ENCODE measurements around the gene MAGEA2B. TPM values are rescaled to one million over a fixed set of nuclear protein-coding genes. Genes with fewer than 3 reads are reported as not detected.
"Not testable (repeated sequence)": the region's sequence is repeated elsewhere in the genome, so short reads cannot be mapped to it uniquely, and the experiment has no call there.

Gene MAGEA2B
- total and polyA plus RNA-seq, 2 experiments from 2014 or later, result 0.29 TPM; not detected in 1

DNA sequence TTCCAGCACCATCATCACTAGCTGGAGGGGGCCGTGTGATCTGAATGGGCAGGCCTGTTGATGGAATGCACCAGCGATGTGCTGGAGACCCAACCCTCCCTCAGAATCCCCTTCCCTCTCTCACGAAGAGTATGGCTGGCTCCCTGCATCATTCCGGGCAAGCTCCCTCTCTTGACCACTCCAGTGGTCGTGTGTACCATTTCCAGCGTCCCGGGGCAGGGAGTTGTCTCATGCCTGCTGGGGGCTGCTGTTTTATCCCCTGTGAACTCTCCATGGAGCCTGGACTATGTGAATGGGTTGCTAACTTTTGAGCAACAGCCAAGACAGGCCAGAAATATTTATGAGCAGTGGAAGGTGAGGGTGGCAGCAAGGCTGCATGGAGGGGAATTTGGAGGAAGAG is 11.0 kb downstream of the MAGEA2B start:
- Histone ChIP-seq H3K9me3 (ENCODE audit: low read depth) (no peaks in the 10 kb centered on the region), H3K36me3 (no peaks in the 10 kb centered on the region), H3K4me3 (no peak overlapping the region), H3K27me3 (no peaks in the 10 kb centered on the region), H3K27ac (no peak overlapping the region), H3K4me1 (ENCODE audit: low read depth) (no peaks in the 10 kb centered on the region)
- no peak for TF ChIP-seq CTCF (IDR thresholded peaks at IDR 0.05; ENCODE audit: low read depth, low read length)
- no peak for DNase-seq (ENCODE audit: low read depth in 1 of 2, low spot score in 1 of 2)

DNA sequence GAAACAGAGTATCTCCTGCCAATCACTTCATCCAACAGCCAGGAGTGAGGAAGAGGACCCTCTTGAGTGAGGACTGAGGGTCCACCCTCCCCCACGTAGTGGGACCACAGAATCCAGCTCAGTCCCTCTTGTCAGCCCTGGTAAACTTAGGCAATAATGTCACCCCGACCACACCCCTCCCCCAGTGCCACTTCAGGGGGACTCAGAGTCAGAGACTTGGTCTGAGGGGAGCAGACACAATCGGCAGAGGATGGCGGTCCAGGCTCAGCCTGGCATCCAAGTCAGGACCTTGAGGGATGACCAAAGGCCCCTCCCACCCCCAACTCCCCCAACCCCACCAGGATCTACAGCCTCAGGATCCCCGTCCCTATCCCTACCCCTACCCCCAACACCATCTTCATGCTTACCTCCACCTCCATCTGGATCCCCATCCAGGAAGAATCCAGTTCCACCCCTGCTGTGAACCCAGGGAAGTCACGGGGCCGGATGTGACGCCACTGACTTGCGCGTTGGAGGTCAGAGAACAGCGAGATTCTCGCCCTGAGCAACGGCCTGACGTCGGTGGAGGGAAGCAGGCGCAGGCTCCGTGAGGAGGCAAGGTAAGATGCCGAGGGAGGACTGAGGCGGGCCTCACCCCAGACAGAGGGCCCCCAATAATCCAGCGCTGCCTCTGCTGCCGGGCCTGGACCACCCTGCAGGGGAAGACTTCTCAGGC is 19.0 kb downstream of the MAGEA2B start, which contains the start of the genes CSAG1 and MAGEA12:
CSAG1 (minus strand) TSS at position 461 of the 715 bp plus-strand sequence. CDS start 1,261 bp downstream, outside the sequence.
MAGEA12 (plus strand) TSS at position 497 of the 715 bp plus-strand sequence. CDS start 2,405 bp downstream, outside the sequence.
- Histone ChIP-seq H3K4me3 (no peak within 1 kb of the TSS), H3K9me3 (ENCODE audit: low read depth) (no peaks in the 10 kb centered on the region), H3K27me3 (no peaks in the 10 kb centered on the region), H3K4me1 (ENCODE audit: low read depth) (no peaks in the 10 kb centered on the region), H3K27ac (no peak within 1 kb of the TSS), H3K36me3 (no peaks in the 10 kb centered on the region)
- no peak for DNase-seq (ENCODE audit: low read depth in 1 of 2, low spot score in 1 of 2)
- TF ChIP-seq CTCF (IDR thresholded peaks at IDR 0.05; ENCODE audit: low read depth, low read length), result no peak

DNA sequence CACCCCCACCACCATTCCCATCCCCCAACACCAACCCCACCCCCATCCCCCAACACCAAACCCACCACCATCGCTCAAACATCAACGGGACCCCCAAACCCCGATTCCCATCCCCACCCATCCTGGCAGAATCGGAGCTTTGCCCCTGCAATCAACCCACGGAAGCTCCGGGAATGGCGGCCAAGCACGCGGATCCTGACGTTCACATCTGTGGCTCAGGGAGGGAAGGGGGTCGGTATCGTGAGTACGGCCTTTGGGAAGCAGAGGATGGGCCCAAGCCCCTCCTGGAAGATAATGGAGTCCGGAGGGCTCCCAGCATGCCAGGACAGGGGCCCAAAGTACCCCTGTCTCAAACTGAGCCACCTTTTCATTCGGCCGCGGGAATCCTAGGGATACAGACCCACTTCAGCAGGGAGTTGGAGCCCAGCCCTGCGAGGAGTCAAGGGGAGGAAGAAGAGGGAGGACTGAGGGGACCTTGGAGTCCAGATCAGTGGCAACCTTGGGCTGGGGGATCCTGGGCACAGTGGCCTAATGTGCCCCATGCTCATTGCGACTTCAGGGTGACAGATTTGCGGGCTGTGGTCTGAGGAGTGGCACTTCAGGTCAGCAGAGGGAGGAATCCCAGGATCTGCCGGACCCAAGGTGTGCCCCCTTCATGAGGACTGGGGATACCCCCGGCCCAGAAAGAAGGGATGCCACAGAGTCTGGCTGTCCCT is 19.9 kb downstream of the MAGEA2B start:
- H3K4me1 ChIP-seq (ENCODE audit: low read depth); H3K27me3 ChIP-seq; H3K4me3 ChIP-seq; H3K36me3 ChIP-seq; H3K27ac ChIP-seq; H3K9me3 ChIP-seq (ENCODE audit: low read depth); DNase-seq (ENCODE audit: low read depth in 1 of 2, low spot score in 1 of 2): not testable (repeated sequence)

DNA sequence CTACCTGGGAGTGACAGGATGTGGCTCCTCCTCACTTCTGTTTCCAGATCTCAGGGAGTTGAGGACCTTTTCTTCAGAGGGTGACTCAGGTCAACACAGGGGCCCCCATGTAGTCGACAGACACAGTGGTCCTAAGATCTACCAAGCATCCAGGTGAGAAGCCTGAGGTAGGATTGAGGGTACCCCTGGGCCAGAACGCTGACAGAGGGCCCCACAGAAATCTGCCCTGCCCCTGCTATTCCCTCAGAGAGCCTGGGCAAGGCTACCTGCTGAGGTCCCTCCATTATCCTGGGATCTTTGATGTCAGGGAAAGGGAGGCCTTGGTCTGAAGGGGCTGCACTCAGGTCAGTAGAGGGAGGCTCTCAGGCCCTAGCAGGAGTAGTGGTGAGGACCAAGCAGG is 20.7 kb downstream of the MAGEA2B start:
- H3K4me3 ChIP-seq, result no peak overlapping the region
- no peak overlapping the region for H3K27ac ChIP-seq
- no peaks in the 10 kb centered on the region for H3K9me3 ChIP-seq (ENCODE audit: low read depth)
- no peaks in the 10 kb centered on the region for H3K27me3 ChIP-seq
- no peaks in the 10 kb centered on the region for H3K4me1 ChIP-seq (ENCODE audit: low read depth)
- TF ChIP-seq CTCF (IDR thresholded peaks at IDR 0.05; ENCODE audit: low read depth, low read length), result no peak
- DNase-seq (ENCODE audit: low read depth in 1 of 2, low spot score in 1 of 2), result no peak
- no peaks in the 10 kb centered on the region for H3K36me3 ChIP-seq

DNA sequence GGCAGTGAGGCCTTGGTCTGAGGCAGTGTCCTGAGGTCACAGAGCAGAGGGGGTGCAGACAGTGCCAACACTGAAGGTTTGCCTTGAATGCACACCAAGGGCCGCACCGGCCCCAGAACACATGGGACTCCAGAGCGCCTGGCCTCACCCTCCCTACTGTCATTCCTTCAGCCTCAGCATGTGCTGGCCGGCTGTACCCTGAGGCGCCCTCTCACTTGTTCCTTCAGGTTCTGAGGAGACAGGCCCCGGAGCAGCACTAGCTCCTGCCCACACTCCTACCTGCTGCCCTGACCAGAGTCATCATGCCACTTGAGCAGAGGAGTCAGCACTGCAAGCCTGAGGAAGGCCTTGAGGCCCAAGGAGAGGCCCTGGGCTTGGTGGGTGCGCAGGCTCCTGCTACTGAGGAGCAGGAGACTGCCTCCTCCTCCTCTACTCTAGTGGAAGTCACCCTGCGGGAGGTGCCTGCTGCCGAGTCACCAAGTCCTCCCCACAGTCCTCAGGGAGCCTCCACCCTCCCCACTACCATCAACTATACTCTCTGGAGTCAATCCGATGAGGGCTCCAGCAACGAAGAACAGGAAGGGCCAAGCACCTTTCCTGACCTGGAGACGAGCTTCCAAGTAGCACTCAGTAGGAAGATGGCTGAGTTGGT is 21.6 kb downstream of the MAGEA2B start:
- H3K9me3 ChIP-seq (ENCODE audit: low read depth), result no peaks in the 10 kb centered on the region
- TF ChIP-seq CTCF (IDR thresholded peaks at IDR 0.05; ENCODE audit: low read depth, low read length), result no peak
- no peaks in the 10 kb centered on the region for H3K36me3 ChIP-seq
- no peaks in the 10 kb centered on the region for H3K27me3 ChIP-seq
- DNase-seq (ENCODE audit: low read depth in 1 of 2, low spot score in 1 of 2), result no peak
- no peaks in the 10 kb centered on the region for H3K4me1 ChIP-seq (ENCODE audit: low read depth)
- no peak overlapping the region for H3K27ac ChIP-seq
- no peak overlapping the region for H3K4me3 ChIP-seq

DNA sequence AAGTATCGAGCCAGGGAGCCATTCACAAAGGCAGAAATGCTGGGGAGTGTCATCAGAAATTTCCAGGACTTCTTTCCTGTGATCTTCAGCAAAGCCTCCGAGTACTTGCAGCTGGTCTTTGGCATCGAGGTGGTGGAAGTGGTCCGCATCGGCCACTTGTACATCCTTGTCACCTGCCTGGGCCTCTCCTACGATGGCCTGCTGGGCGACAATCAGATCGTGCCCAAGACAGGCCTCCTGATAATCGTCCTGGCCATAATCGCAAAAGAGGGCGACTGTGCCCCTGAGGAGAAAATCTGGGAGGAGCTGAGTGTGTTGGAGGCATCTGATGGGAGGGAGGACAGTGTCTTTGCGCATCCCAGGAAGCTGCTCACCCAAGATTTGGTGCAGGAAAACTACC is 22.1 kb downstream of the MAGEA2B start:
- DNase-seq (ENCODE audit: low read depth in 1 of 2, low spot score in 1 of 2); H3K27ac ChIP-seq; H3K4me3 ChIP-seq; H3K4me1 ChIP-seq (ENCODE audit: low read depth); H3K9me3 ChIP-seq (ENCODE audit: low read depth); H3K27me3 ChIP-seq; H3K36me3 ChIP-seq: not testable (repeated sequence)
